NCI-H1694 treated with DMSO at 0.1 percent for 48 hours (cell line): ENCODE results near the gene ESF1.

Source experiments
- DNase-seq: peaks from one replicate; lab custom pipeline; 2025; lab: John Stamatoyannopoulos, UW

Gene ESF1

GRCh38 chr20:13784893-13785715, at the start of gene ESF1, which contains the start of gene NDUFAF5:
TSS of gene ESF1 (minus strand) at chr20:13784919. CDS start at chr20:13783140, 1,779 bp downstream.
TSS of gene NDUFAF5 (plus strand) at chr20:13785028. CDS start at chr20:13785069, 41 bp downstream.
- DNase-seq, result peak; percentile 85

- no peak for DNase-seq
Observed at GRCh38 chr20:13831476-13831875, 46.8 kb upstream of the ESF1 start.

GRCh38 chr20:13825465-13825864, 40.7 kb upstream of the ESF1 start:
- no peak for DNase-seq

DNA sequence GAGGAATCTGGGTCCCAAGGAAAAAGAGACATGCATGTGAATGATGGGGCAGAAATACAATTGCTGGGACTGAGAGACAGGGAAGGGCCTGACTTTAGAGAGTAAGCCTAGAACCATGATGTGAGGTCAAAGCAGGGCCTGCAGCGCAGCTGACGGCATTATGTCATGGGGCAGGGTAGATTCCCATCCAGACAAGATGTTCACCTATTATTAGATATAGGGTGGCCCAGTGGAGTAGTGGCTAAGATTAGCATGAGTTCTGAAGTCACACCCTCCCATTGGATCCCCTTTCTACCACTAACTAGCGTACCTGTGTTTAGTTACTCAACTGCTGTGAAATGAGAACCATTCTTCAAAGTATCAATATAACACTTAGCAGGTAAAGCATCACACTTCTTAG, 39.7 kb upstream of the ESF1 start:
- no peak for DNase-seq

GRCh38 chr20:13822459-13822858, 37.7 kb upstream of the ESF1 start:
- DNase-seq, result no peak

DNA sequence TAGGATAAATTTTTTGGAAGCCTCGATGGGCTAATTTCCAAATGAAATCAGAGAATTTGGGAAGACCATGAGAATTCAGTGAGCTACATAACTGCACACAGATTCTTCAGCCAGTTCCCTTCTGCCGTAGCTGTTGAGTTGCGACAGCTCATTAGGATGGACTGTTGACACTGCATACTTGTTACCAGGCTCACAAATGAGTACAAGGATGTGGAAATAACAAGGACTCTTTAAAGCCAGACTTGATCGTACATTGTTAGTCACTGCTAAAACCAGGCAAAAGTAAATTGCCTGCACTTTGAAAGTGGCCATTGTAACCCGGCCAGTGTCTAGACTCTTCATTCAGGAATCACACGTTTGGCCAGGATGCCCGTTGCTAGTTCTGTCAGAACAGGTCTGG, 37.2 kb upstream of the ESF1 start:
- no peak for DNase-seq

GRCh38 chr20:13819885-13820645, 35.3 kb upstream of the ESF1 start:
- peak; percentile 27 for DNase-seq

DNA sequence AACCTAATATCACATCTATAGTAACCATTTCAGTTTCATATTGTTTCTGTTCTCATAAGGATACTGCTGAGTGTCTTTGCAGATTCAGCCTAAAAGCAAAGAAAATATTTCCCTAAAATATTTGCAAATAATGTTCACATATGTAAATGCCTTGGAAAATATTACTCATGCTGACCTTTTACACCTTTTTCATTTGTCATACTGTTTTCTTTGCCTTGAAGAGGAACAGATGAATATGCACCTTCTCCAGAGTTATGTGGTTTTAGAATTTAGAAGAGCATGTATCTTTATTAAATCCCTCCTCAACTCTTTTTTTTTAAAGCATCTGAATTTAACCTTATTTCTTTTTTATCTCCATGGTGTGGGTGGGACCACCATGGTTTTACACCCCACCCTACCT, 32.6 kb upstream of the ESF1 start:
- DNase-seq, result no peak

GRCh38 chr20:13816757-13817156, 32.0 kb upstream of the ESF1 start:
- no peak for DNase-seq

DNA sequence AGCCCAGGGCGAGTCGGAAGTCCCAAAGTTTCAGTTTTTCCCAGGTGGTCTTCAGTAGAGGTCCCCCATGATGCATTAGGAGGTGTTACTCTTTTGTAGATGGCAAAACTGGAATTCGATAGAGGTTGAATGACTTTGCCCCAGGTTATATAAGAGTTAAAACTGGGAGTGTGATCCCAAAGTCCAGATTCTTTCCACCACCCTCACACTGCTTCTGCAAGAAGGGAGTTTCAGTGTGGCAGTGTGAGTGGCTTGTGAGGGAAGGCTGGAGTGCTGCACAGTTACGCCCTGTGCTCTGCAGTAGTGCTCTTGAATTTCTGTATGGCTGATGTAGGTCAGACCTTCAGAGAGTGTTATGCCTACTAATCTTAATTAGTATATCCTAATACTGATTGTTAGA, 30.0 kb upstream of the ESF1 start:
- DNase-seq, result no peak

- no peak for DNase-seq
Observed at GRCh38 chr20:13813910-13814309, 29.2 kb upstream of the ESF1 start.

DNA sequence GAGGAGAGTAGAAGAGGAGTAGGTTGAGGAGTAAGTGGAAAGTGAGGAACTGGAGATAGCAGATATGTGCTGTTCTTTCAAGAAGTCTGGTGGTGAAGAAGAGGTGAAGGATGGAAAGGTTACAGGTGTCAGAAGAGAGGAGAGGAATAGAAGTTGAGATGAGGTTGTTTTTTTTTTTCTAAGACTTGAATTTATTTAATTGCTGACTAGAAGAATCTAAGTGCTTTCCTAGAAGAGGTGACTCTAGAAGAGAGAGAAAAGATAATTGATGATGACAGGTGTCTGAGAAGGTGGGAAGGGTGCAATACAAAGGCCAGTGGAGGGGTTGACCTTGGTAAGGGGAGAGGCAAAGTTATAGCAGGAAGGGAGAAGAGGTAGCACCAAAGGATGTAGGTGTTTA, 25.7 kb upstream of the ESF1 start:
- no peak for DNase-seq

- no peak for DNase-seq
Observed at GRCh38 chr20:13809855-13810254, 25.1 kb upstream of the ESF1 start.

DNA sequence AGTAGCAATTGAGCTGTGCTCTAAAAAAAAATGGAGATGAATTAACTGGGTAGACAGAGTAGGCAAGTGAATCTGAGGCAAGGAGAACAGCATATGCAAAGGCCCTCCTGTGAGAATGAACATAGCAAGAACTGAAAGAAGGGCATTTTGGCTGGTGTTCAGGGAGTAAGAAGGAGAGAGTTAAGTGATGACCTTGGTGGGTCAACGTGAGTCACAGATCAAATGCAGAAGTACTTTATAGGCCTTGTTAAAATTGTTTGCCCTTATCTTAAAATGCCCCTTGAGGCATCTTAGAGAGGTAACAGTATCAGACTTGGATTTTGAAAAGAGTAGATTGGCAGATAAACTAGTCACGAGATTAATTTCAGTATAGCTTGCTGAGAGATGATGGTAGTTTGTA, 24.7 kb upstream of the ESF1 start:
- no peak for DNase-seq

- DNase-seq, result peak; percentile 93
Observed at GRCh38 chr20:13800728-13801134, 16.0 kb upstream of the ESF1 start.

DNA sequence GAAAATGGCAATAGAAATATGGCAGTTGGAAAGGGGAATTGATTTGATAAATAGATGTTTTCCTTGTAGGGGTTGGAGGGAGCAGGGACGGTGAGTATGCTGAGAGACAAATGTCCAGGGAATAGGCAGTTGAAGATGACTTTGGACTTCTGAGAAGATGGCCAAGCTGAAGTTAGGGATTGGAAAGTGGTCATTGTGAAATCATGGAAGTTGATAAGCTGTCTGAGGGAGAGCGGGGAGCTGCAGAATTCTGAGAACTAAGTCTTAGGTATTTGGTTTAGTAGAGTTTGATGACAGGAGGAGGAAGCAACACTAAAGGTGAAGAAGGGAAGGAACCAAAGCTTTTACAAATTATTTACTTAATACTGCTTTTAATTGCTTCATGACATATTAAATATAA, 15.3 kb upstream of the ESF1 start:
- DNase-seq, result no peak

GRCh38 chr20:13799040-13799439, 14.3 kb upstream of the ESF1 start:
- DNase-seq, result no peak

DNA sequence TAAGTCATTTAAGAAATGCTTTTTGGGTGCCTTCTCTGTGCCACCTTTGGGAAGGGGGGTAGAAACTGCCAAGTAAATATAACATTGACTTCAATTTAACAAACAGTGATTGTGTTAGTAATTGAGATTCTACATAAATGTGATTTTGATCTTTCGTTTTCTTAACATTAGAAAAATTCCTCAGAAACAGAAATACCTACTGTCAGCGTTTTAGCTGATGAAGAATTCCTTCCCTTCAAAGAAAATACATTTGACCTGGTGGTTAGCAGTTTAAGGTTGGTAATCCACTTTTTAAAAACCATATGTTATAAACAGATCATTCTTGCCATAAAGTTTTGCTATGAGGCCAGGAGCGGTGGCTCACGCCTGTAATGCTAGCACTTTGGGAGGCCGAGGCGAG, 9.9 kb upstream of the ESF1 start:
- no peak for DNase-seq

GRCh38 chr20:13793001-13793400, 8.3 kb upstream of the ESF1 start:
- no peak for DNase-seq

GRCh38 chr20:13791540-13792459, 7.1 kb upstream of the ESF1 start:
- DNase-seq, result no peak

GRCh38 chr20:13790708-13791107, 6.0 kb upstream of the ESF1 start:
- DNase-seq, result no peak

- peak; percentile 40 for DNase-seq
Observed at GRCh38 chr20:13788167-13788834, 3.6 kb upstream of the ESF1 start.
